HG03103 (cell line): Measurements from ENCODE around the gene OMA1.
"Not testable (repeated sequence)": the region's sequence is repeated elsewhere in the genome, so short reads cannot be mapped to it uniquely, and the experiment has no call there.

Experiments
- ATAC-seq: cut with Tn5 transposase; IDR thresholded peaks from one replicate; pipeline ENCODE4 v1.9.1; 2021; ENCODE audit warnings: low read depth; ENCODE audit not compliant: unreplicated experiment

Gene OMA1

DNA sequence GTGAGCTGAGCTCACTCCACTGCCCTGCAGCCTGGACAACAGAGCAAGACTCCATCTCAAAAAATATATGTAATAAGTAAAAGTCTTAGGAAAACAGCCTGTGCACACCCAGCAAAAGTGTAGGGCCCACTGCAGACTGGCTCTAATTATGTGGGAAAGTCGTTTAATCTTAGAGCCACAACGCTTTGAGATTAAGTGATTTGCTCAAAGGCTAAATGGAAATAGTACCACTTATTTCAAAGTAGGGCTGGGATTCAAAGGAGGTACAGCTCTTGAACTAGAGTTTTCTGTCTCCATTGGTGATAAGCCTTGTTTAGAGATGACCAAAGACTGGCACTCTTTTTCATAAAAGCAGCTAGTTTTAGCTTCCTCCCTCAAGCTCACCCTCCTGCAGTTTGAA, 28.3 kb upstream of the OMA1 start:
- ATAC-seq = no peak

DNA sequence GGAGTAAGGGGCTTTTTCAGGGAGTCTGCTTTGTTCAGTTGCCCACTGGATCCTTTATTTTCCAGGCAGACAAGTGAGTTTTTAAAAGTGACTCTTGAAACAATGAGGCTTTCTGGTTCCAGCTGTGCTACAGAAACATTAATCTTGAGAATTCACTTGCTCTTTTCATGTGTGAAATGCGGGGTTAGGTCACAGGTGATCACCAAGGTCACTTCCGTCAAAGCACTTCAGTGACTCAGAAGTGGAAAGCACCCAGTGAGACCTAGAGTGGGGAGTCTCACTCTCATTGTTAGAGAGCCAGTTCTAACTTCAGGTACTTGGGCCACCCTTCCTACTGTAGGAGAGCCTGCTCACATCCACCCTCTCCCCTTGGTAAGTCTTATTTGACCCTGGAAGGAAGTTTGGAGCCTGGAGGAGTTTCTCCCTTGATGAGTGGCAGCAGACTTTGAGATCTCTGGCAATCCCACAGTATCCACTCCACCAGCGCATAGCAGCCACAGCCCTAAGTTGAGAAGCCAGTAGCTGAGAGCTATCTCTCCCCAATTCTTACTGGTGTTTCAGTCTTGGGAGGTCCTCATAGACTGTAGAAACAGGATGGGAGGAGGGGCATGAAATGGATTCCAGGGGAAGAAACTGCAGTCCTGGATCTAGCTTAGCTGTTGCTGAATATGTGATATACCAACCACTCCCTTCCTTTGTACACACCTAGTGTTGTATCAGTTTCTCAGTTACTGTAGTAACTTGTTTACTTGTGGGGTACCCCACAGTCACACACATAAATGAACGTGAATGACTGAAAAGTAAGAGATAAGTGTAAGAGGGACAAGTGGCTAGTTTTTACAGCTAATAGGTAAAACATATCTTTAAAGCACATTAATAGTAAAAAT, 27.4 kb upstream of the OMA1 start:
- ATAC-seq = peak; percentile 92

GRCh38 chr1:58573138-58573537, 26.6 kb upstream of the OMA1 start:
- ATAC-seq = no peak

DNA sequence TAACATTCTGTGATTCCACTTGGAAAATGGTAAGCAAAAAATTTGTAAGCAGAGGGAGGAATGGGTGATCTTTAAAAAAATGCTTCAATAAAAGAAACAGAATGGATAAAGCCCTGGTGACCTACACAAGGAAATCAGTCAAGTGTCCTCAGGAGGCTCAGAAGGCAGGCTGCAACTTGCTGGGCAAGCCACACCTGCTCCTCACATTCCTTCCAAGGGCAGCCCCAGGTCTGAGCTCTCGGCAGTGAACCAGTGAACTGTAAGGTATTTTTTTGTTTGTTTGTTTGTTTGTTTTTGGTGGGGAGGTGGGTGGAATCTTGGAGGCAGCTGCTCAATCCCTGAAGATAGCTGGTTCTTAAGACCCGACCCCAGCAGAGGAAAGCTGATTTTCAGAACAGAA, 26.2 kb upstream of the OMA1 start:
- ATAC-seq = no peak

GRCh38 chr1:58571616-58572015, 25.1 kb upstream of the OMA1 start:
- no peak for ATAC-seq

DNA sequence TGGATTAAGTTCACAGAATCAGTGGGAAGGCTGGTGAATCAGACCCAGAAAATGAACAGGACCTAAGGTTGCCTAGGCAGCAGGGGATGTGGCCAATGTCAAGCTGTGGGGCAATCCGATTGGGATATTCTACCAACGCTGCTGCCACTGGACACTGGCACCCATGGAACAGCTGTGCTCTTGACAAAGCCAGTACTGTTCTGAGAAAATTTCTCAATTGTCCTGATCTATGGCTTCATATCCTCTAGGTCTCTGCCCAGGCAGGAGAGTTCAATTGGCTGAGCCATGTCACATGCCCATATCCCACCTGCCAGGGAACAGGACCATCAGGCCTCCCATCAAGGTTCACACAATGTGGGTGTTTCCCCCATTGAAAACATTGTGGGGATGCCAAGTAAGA, 24.3 kb upstream of the OMA1 start:
- no peak for ATAC-seq

- ATAC-seq = no peak
These were observed 23.6 kb upstream of the OMA1 start for GRCh38 chr1:58570094-58570493.

GRCh38 chr1:58568911-58569310, 22.4 kb upstream of the OMA1 start:
- ATAC-seq = no peak

GRCh38 chr1:58568271-58568860, 21.8 kb upstream of the OMA1 start:
- no peak for ATAC-seq

- no peak for ATAC-seq
These were observed 19.8 kb upstream of the OMA1 start for GRCh38 chr1:58566339-58566738.

DNA sequence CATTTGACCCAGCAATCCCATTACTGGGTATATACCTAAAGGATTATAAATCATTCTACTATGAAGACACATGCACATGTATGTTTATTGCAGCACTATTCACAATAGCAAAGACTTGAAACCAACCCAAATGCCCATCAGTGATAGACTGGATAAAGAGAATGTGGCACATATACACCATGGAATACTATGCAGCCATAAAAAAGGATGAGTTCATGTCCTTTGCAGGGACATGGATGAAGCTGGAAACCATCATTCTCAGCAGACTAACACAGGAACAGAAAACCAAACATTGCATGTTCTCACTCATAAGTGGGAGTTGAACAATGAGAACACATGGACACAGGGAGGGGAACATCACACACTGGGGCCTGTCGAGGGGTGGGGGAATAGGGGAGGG, 17.2 kb upstream of the OMA1 start:
- not testable (repeated sequence) for ATAC-seq

DNA sequence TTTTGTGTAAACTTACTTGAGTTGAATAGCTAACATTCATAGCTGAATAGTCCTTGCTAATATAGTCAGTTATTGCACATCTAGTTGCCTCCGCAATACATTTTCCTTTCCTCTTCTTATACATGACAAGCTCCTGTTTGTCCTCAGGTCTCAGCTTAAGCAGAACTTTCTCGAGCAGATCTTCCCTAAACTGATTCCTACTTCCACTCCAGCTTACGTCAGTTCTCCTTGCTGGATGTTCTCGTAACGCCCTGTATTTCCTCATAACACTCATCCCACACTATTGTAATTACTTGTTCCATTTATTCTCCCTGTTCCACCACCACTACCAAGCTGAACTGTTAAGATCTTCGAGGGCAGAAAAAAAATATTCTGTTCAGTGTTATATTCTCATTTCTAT, 15.1 kb upstream of the OMA1 start:
- ATAC-seq = no peak

DNA sequence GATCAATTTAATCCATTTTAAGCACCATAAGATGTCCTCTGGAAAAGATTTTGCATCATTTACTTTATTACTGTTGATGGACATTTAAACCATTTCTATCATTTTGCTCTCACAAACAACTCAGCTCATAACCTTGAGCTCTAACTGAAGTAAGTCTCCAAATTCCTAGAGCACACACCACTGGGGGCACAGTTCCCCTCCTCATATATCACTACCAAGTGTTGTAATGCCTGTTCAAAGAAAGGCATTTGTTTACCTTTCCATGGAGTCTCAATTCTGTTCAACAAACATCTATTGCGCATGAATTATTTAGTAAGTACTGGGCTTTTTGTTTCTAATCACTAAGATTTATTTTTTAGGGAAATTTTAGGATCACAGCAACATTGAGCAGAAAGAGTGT, 8.9 kb upstream of the OMA1 start:
- no peak for ATAC-seq

DNA sequence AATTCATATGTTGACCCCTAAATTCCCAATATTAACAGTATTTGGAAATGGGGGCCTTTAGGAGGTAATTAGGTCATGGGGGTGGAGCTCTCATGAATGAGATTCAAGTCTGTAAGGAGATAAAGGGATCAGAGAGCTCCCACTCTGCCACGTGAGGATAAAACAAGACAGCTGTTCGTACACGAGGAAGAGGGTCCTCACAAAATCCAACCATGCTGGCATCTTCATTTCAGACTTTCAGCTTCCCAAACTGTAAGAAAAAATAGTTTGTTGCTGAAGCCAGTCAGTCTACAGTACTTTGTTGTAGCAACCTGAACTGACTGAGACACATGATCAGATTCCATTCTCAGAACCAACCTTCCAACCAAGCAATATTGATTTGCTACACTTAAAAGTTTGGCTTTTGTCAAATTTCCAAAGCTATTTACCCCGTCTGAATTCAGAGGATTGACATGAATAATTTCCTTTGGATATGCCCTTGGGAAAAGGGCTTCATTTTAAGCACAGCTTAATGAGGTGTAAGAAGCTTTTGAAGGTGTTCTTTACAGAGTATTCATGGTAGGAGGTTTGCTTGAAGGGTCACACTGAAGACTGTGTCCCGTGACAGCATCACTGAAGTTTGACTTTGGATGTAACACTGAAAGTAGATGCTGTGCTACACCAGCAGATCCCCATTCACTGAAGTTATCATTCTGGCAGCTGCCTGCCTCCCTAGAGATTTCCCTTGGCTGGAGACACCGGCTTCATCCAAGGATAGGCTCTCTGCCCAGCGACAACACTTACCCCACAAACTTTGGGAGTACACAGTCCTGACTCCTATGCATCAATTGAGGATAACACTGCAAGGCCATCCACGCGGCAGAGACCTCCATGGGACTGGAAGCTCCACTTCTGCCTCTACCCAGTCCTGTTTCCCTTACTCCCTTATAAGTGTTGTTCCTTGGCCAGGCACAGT, 4.9 kb upstream of the OMA1 start:
- no peak for ATAC-seq

- not testable (repeated sequence) for ATAC-seq
These were observed 2.8 kb upstream of the OMA1 start for GRCh38 chr1:58549291-58549690.

GRCh38 chr1:58548371-58548770, 1.8 kb upstream of the OMA1 start:
- no peak for ATAC-seq

- peak; percentile 48 for ATAC-seq
These were observed 671 bp downstream of the OMA1 start for GRCh38 chr1:58545591-58546519.

- no peak for ATAC-seq
These were observed 3.3 kb downstream of the OMA1 start for GRCh38 chr1:58543260-58543659.

DNA sequence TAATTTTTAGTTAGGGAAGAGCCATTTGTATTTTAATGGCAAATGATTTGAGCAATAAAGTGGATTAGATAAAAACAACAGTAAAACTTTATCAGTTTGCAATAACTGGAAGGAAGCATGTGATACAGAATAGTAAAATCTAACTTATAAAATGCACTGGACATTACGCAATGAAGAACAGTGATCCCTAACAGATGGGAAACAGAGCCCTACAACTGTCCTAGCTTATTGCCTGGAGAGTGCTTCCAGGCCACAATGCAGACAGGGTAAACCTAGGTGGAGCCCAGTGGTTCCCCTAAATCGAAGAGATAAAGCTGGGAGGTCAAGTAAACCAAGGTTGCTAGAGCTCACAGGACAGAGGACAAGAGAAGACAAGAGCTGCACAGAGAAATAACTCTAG, 7.0 kb downstream of the OMA1 start:
- ATAC-seq = no peak

- no peak for ATAC-seq
These were observed 7.7 kb downstream of the OMA1 start for GRCh38 chr1:58538821-58539220.
